WTC11 (cell line): ENCODE data around the gene TRIM13. TPM values are rescaled to one million over a fixed set of nuclear protein-coding genes. Genes with fewer than 3 reads are reported as not detected.
A peak's percentile ranks its signal among the peaks of the same experiment; 100 is the strongest.
"Not testable (repeated sequence)": the region's sequence is repeated elsewhere in the genome, so short reads cannot be mapped to it uniquely, and the experiment has no call there.

ENCODE experiments used
- ATAC-seq: fragments of 200-7000 bp; cut with Tn5 transposase; 2 replicates; pipeline ENCODE4 v1.10.0; 2021; ENCODE audit warnings: mild to moderate bottlenecking, moderate library complexity
- CTCF ChIA-PET: fragments of 300-600 bp; sonication (Branson Sonifier 250); formaldehyde crosslinking; loops from one replicate; lab custom pipeline; 2021; ENCODE audit warnings: antibody characterized with exemption; lab: Charles Lee
- POLR2A ChIA-PET: fragments of 350-600 bp; sonication (Branson Sonifier 250); formaldehyde crosslinking; loops from one replicate; lab custom pipeline; 2021; ENCODE audit warnings: antibody characterized with exemption; lab: Charles Lee
- DNase-seq: peaks from one replicate; pipeline ENCODE4 v3.0.0; 2021; ENCODE audit warnings: low spot score
- H3K27ac Mint-ChIP-seq: 2 replicates; pipeline ENCODE4 v1.8.0; 2021; ENCODE audit warnings: mixed read lengths
- H3K27me3 Mint-ChIP-seq: 2 replicates; pipeline ENCODE4 v1.8.0; 2021; ENCODE audit warnings: low read depth, mild to moderate bottlenecking, moderate library complexity, mixed read lengths
- H3K36me3 Mint-ChIP-seq: 2 replicates; pipeline ENCODE4 v1.8.0; 2021; ENCODE audit warnings: mixed read lengths
- H3K4me1 Mint-ChIP-seq: 2 replicates; pipeline ENCODE4 v1.8.0; 2022; ENCODE audit warnings: mixed read lengths
- H3K4me3 Mint-ChIP-seq: 2 replicates; pipeline ENCODE4 v1.8.0; 2021; ENCODE audit warnings: mild to moderate bottlenecking, moderate library complexity, mixed read lengths
- H3K9me3 Mint-ChIP-seq: 2 replicates; pipeline ENCODE4 v1.8.0; 2021; ENCODE audit warnings: mixed read lengths
- CBFB ChIP-seq: sonication (generic); formaldehyde crosslinking; IDR thresholded peaks from 2 replicates; pipeline ENCODE4 v1.8.1; 2022; ENCODE audit warnings: mild to moderate bottlenecking, low read depth, missing genetic modification reagents
- CDX4 ChIP-seq: fragments of 250-450 bp; sonication (Bioruptor Pico); IDR thresholded peaks from 2 replicates; pipeline ENCODE4 v1.9.0; 2021; ENCODE audit warnings: moderate library complexity, mild to moderate bottlenecking, inconsistent platforms, borderline replicate concordance
- E2F4 ChIP-seq: sonication (generic); formaldehyde crosslinking; IDR thresholded peaks from 2 replicates; pipeline ENCODE4 v1.8.1; 2022; ENCODE audit warnings: low read depth, mild to moderate bottlenecking, moderate library complexity, missing genetic modification reagents, borderline replicate concordance
- ETV6 ChIP-seq: sonication (generic); formaldehyde crosslinking; IDR thresholded peaks from 2 replicates; pipeline ENCODE4 v1.8.1; 2022; ENCODE audit warnings: mild to moderate bottlenecking, missing genetic modification reagents
- GRHL2 ChIP-seq: fragments of 250-450 bp; sonication (Bioruptor Pico); IDR thresholded peaks from 2 replicates; pipeline ENCODE4 v1.8.0; 2022; ENCODE audit warnings: mild to moderate bottlenecking, moderate library complexity; ENCODE audit not compliant: insufficient replicate concordance, severe bottlenecking
- MXD4 ChIP-seq: fragments of 250-450 bp; sonication (Bioruptor Pico); IDR thresholded peaks from 2 replicates; pipeline ENCODE4 v1.8.0; 2021; ENCODE audit warnings: mild to moderate bottlenecking, moderate library complexity, borderline replicate concordance
- NFE2L1 ChIP-seq: sonication (generic); formaldehyde crosslinking; IDR thresholded peaks from 2 replicates; pipeline ENCODE4 v1.8.1; 2023; ENCODE audit warnings: missing genetic modification reagents
- NFYB ChIP-seq: sonication (generic); formaldehyde crosslinking; conservative IDR thresholded peaks from 2 replicates; pipeline ENCODE4 v1.8.0; 2022; ENCODE audit warnings: low read depth, missing genetic modification reagents
- OVOL2 ChIP-seq: fragments of 250-450 bp; sonication (Bioruptor Pico); IDR thresholded peaks from 2 replicates; pipeline ENCODE4 v1.9.0; 2021; ENCODE audit warnings: mild to moderate bottlenecking, borderline replicate concordance
- RORB ChIP-seq: fragments of 250-450 bp; sonication (Bioruptor Pico); IDR thresholded peaks from 2 replicates; pipeline ENCODE4 v1.9.0; 2021; ENCODE audit warnings: mild to moderate bottlenecking
- ZNF281 ChIP-seq: sonication (generic); formaldehyde crosslinking; IDR thresholded peaks from 2 replicates; pipeline ENCODE4 v1.8.0; 2023; ENCODE audit warnings: mild to moderate bottlenecking, missing genetic modification reagents
- microRNA-seq: library from miRNA; unstranded; fragments of <30 nt; microRNA quantifications from one replicate; pipeline ENCODE4 v1.2.0, GENCODE V29; 2022; ENCODE audit warnings: borderline number of aligned reads
- total RNA-seq: library from RNA; stranded (reverse); gene quantifications from 3 replicates; pipeline ENCODE4 v1.2.3, GENCODE V29; 2021
- TF ChIP-seq, protein P1 (sequence below): sonication (generic); formaldehyde crosslinking; IDR thresholded peaks from 2 replicates; pipeline ENCODE4 v1.8.0; 2023; ENCODE audit warnings: missing genetic modification reagents

Gene TRIM13
- total RNA-seq, 1 experiment from 2014 or later = 27.5 TPM

DNA sequence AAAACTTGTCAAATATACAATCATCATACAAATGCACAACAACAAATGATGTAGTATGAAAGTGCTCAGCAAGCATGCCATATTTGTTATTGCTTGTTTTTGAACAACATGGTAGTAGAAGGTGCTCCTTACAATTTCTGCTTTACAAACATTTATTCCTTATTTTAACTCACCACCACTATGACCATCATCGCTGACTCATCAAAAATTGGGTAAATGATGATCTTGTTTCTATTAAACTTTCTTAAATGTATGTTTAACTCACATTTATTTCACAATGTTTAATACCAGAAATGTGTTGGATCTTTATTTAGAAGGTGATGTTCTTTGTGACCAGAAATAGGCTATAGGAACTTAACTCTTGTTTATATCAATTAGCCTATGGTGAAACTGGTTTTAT is 63.9 kb downstream of the TRIM13 start:
- Mint-ChIP-seq H3K27ac (no peak overlapping the region), H3K4me1 (no peaks in the 10 kb centered on the region), H3K27me3 (no peaks in the 10 kb centered on the region), H3K4me3 (no peak overlapping the region), H3K9me3 (no peaks in the 10 kb centered on the region), H3K36me3 (0 out of 2 replicates have a peak, but pooled peaks cover 2% of the 10 kb centered on the region)
- no peak for DNase-seq
- ChIA-PET CTCF (no interaction called here), POLR2A (no interaction called here)
- no peak for TF ChIP-seq RORB (CRISPR knock-in tag)
- no peak for ATAC-seq

GRCh38 chr13:50062336-50062735 is 65.5 kb downstream of the TRIM13 start:
- H3K36me3 Mint-ChIP-seq, ATAC-seq, H3K9me3 Mint-ChIP-seq, H3K4me1 Mint-ChIP-seq, H3K27me3 Mint-ChIP-seq, H3K27ac Mint-ChIP-seq, DNase-seq, CTCF ChIA-PET, POLR2A ChIA-PET, H3K4me3 Mint-ChIP-seq: not testable (repeated sequence)

DNA sequence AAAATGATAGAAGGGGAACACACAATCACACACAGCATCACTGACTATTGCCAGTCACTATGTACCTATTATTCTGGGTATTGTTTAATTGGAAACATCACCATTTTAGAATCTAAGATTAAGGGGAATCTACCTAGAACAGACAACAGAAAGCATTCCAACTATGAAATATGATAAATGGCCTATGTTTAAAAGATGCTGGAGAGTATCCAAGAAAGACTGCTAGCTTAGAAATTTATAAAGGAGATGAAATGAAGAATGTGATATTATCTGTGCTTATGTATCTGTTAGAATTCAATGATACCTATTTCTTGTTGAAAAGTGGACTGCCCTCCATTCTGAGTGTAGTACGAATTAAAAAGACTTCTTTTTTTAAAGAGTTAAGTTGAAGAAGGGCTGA is 68.9 kb downstream of the TRIM13 start:
- CTCF ChIA-PET = no interaction called here

More for the DNA sequence above, 68.9 kb downstream of the TRIM13 start:
- Mint-ChIP-seq H3K36me3 (peaks cover 6% of the 10 kb centered on the region), H3K27me3 (no peaks in the 10 kb centered on the region), H3K4me1 (no peaks in the 10 kb centered on the region), H3K9me3 (no peaks in the 10 kb centered on the region), H3K4me3 (no peak overlapping the region), H3K27ac (no peak overlapping the region)
- no peak for TF ChIP-seq NFYB (CRISPR knock-in tag)
- TF ChIP-seq OVOL2 (CRISPR knock-in tag) = no peak
- TF ChIP-seq ETV6 = no peak
- TF ChIP-seq RORB (CRISPR knock-in tag) = no peak
- no peak for TF ChIP-seq CDX4 (CRISPR knock-in tag)
- no peak for TF ChIP-seq MXD4 (CRISPR knock-in tag)
- no peak for TF ChIP-seq NFE2L1
- TF ChIP-seq ZNF281 (CRISPR knock-in tag) = no peak
- no peak for TF ChIP-seq GRHL2
- TF ChIP-seq, protein P1, sequence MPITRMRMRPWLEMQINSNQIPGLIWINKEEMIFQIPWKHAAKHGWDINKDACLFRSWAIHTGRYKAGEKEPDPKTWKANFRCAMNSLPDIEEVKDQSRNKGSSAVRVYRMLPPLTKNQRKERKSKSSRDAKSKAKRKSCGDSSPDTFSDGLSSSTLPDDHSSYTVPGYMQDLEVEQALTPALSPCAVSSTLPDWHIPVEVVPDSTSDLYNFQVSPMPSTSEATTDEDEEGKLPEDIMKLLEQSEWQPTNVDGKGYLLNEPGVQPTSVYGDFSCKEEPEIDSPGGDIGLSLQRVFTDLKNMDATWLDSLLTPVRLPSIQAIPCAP (CRISPR knock-in tag) = no peak
- no peak for TF ChIP-seq CBFB (CRISPR knock-in tag)
- no peak for TF ChIP-seq E2F4 (CRISPR knock-in tag)
- ATAC-seq = no peak
- POLR2A ChIA-PET = no interaction called here
- DNase-seq = no peak

Small RNA genes lying within 50 kb of the gene (microRNA-seq; reads per million reads assigned to microRNA genes)
- gene MIR15A = 153 reads per million, percentile 70 among the genes with 10 or more reads in this experiment
- 33.2 reads per million, percentile 47 among the genes with 10 or more reads in this experiment for gene MIR16-1
- 6.3 reads per million, percentile 18 among the genes with 10 or more reads in this experiment for gene MIR3613

Other genes with a start within 250 kb of the TRIM13 start
- 44.2 to 47.6 TPM (median 44.4 TPM) in 3 replicates for gene KPNA3, start 204.4 kb upstream of the TRIM13 start, total RNA-seq
- 3.0 to 3.8 TPM (median 3.1 TPM) in 3 replicates for gene SPRYD7, start 60.7 kb upstream of the TRIM13 start, total RNA-seq
- 0.21 to 1.1 TPM (median 0.32 TPM) in 3 replicates for gene KCNRG, start 18.4 kb downstream of the TRIM13 start, total RNA-seq